Measurements from ENCODE around the gene GRPEL2. TPM values are rescaled to one million over a fixed set of nuclear protein-coding genes. Genes with fewer than 3 reads are reported as not detected.
"Not testable (repeated sequence)": the region's sequence is repeated elsewhere in the genome, so short reads cannot be mapped to it uniquely, and the experiment has no call there.

GRPEL2 gene
- total and polyA plus RNA-seq, 2 donors (not counting 3 experiments of a cell fraction or from before 2014, with no cell fraction given): 7.6 to 32.5 TPM

GRCh38 chr5:149392718-149393117, 47.4 kb downstream of the GRPEL2 start:
- no peak for FAIRE-seq
- POLR2A ChIA-PET: no interaction called here

GRCh38 chr5:149394996-149395395, 49.7 kb downstream of the GRPEL2 start:
- H3K9me3 ChIP-seq (replicated peaks; ENCODE audit: control insufficient read depth, insufficient read depth, low read length); H3K79me2 ChIP-seq (ENCODE audit: control insufficient read depth, insufficient read depth, low read length); H2AFZ ChIP-seq (ENCODE audit: low read depth, low read length); H3K4me2 ChIP-seq (ENCODE audit: insufficient read depth, low read length); intact Hi-C loops (cut with micrococcal nuclease); POLR2A ChIA-PET; H4K20me1 ChIP-seq (replicated peaks; ENCODE audit: control insufficient read depth, extremely low read depth, insufficient read depth, low read length); H3K4me1 ChIP-seq (ENCODE audit: control insufficient read depth, extremely low read depth, insufficient read depth, low read length); H3K36me3 ChIP-seq (ENCODE audit: control insufficient read depth in 2 of 2, extremely low read depth in 1 of 2, insufficient read depth in 2 of 2, low read length in 2 of 2); DNase-seq (ENCODE audit: low read depth, low spot score); H3K4me3 ChIP-seq (replicated peaks in 1 of 3; ENCODE audit: insufficient read depth in 1 of 3, low read depth in 1 of 3, low read length in 3 of 3); FAIRE-seq; H3K27ac ChIP-seq (ENCODE audit: insufficient read depth, low read depth, low read length); H3K9ac ChIP-seq (replicated peaks; ENCODE audit: extremely low read depth, insufficient read depth, low read length); dilution Hi-C loops (cut with MboI; ENCODE audit: extremely low pct_ligation_motif_present, low sequenced_read_pairs); BruUV-seq (replicated peaks); H3K9me1 ChIP-seq (replicated peaks; ENCODE audit: control insufficient read depth, extremely low read depth, insufficient read depth, low read length); H3K27me3 ChIP-seq (ENCODE audit: control insufficient read depth in 2 of 2, insufficient read depth in 2 of 2, low read length in 2 of 2): not testable (repeated sequence)
- CTCF ChIA-PET: interaction anchor here (0.7 to 1.3 kb wide), 2 partner anchors 11 to 27 kb away, joined by 3 read pairs; no protein-coding TSS in a partner anchor

More at GRCh38 chr5:149392718-149393117, 47.4 kb downstream of the GRPEL2 start:
- H3K36me3 ChIP-seq (ENCODE audit: control insufficient read depth in 2 of 2, extremely low read depth in 1 of 2, insufficient read depth in 2 of 2, low read length in 2 of 2): no peaks in the 10 kb centered on the region
- H3K79me2 ChIP-seq (ENCODE audit: control insufficient read depth, insufficient read depth, low read length): no peaks in the 10 kb centered on the region
- no peak overlapping the region for H3K4me3 ChIP-seq (replicated peaks in 1 of 3; ENCODE audit: insufficient read depth in 1 of 3, low read depth in 1 of 3, low read length in 3 of 3)
- no peak overlapping the region for H3K27ac ChIP-seq (ENCODE audit: insufficient read depth, low read depth, low read length)
- no peaks in the 10 kb centered on the region for H3K9me1 ChIP-seq (replicated peaks; ENCODE audit: control insufficient read depth, extremely low read depth, insufficient read depth, low read length)
- dilution Hi-C loops (cut with MboI; ENCODE audit: extremely low pct_ligation_motif_present, low sequenced_read_pairs): no loop called here
- no peak overlapping the region for H3K4me2 ChIP-seq (ENCODE audit: insufficient read depth, low read length)
- TF ChIP-seq JUN (IDR thresholded peaks at IDR 0.05; ENCODE audit: borderline replicate concordance, insufficient read depth, insufficient read length, low read depth) (peak; percentile 1), POLR2A (IDR thresholded peaks at IDR 0.05; ENCODE audit: low read depth, low read length) (no peak), GATA2 (IDR thresholded peaks at IDR 0.05; ENCODE audit: insufficient read depth, insufficient read length, low read depth, low read length) (no peak)
- intact Hi-C loops (cut with micrococcal nuclease): no loop called here
- H2AFZ ChIP-seq (ENCODE audit: low read depth, low read length): no peak overlapping the region
- CTCF ChIA-PET: no interaction called here
- no peak overlapping the region for H3K9ac ChIP-seq (replicated peaks; ENCODE audit: extremely low read depth, insufficient read depth, low read length)
- H3K4me1 ChIP-seq (ENCODE audit: control insufficient read depth, extremely low read depth, insufficient read depth, low read length): no peaks in the 10 kb centered on the region
- BruUV-seq (replicated peaks): no TSS peak
- no peaks in the 10 kb centered on the region for H4K20me1 ChIP-seq (replicated peaks; ENCODE audit: control insufficient read depth, extremely low read depth, insufficient read depth, low read length)
- no peak for DNase-seq (ENCODE audit: low read depth, low spot score)
- no peaks in the 10 kb centered on the region for H3K27me3 ChIP-seq (ENCODE audit: control insufficient read depth in 2 of 2, insufficient read depth in 2 of 2, low read length in 2 of 2)
- H3K9me3 ChIP-seq (replicated peaks; ENCODE audit: control insufficient read depth, insufficient read depth, low read length): no peaks in the 10 kb centered on the region
